ENCODE data around the gene EEFSEC. TPM values are rescaled to one million over a fixed set of nuclear protein-coding genes. Genes with fewer than 3 reads are reported as not detected.

EEFSEC gene
- total RNA-seq, 1 experiment from 2014 or later, result 9.5 TPM

GRCh38 chr3:128174675-128175590 is 21.7 kb downstream of the EEFSEC start:
- no peak overlapping the region for H2BK15ac ChIP-seq (ENCODE audit: low read depth, low read length)
- no peak overlapping the region for H3K18ac ChIP-seq (ENCODE audit: insufficient read length, low read depth, low read length)
- H3K23me2 ChIP-seq (ENCODE audit: insufficient read length, low read depth, low read length, poor library complexity, severe bottlenecking), result no peaks in the 10 kb centered on the region
- H3K23ac ChIP-seq (ENCODE audit: insufficient read length, low read depth, low read length), result no peak overlapping the region
- WGBS (ENCODE audit: extremely low coverage, insufficient read length, low lambda C conversion rate), result no CpG with 5 or more reads among the region's 9 CpGs
- no peak overlapping the region for H3K27ac ChIP-seq (ENCODE audit: insufficient read length, low read depth, low read length)
- TF ChIP-seq CTCF (conservative IDR thresholded peaks at IDR 0.05), result no peak
- H3K56ac ChIP-seq (ENCODE audit: insufficient read length, low read depth, low read length), result no peak overlapping the region
- H3K14ac ChIP-seq (ENCODE audit: insufficient read depth, low read length), result peak overlapping the region; percentile 53; the same call in 1 of the 2 replicates
- no peaks in the 10 kb centered on the region for H3K27me3 ChIP-seq (ENCODE audit: insufficient read depth, low read length)
- peaks cover 41 to 50% of the 10 kb centered on the region in 2 experiments for H3K4me1 Mint-ChIP-seq
- H4K8ac ChIP-seq (replicated peaks; ENCODE audit: insufficient read length, low read depth, low read length), result no peak overlapping the region
- no peak overlapping the region for H4K5ac ChIP-seq (ENCODE audit: insufficient read length, low read depth, low read length)
- no peak overlapping the region for H3K4me3 Mint-ChIP-seq
- no peak overlapping the region for H2BK120ac ChIP-seq (ENCODE audit: low read depth, low read length, poor library complexity, severe bottlenecking)
- no peak overlapping the region for H3K9ac ChIP-seq (ENCODE audit: extremely low read depth, insufficient read length, low read length)
- no peak overlapping the region for H2AFZ ChIP-seq (ENCODE audit: low read length)
- no peaks in the 10 kb centered on the region for H4K20me1 ChIP-seq (ENCODE audit: control insufficient read depth, insufficient read depth, insufficient read length)
- H2BK20ac ChIP-seq (ENCODE audit: low read depth, low read length, poor library complexity, severe bottlenecking), result no peak overlapping the region
- no peak overlapping the region for H2AK5ac ChIP-seq (ENCODE audit: insufficient read length, low read length)
- H3K4me2 ChIP-seq (ENCODE audit: insufficient read depth, insufficient read length, low read length), result no peak overlapping the region
- no peak for DNase-seq
- H3K4me1 ChIP-seq (ENCODE audit: insufficient read depth, low read length), result peaks cover 4% of the 10 kb centered on the region; the same call in 1 of the 2 replicates
- H3K9me3 ChIP-seq (ENCODE audit: control insufficient read depth, low read depth, low read length), result no peaks in the 10 kb centered on the region
- no peak overlapping the region for H4K91ac ChIP-seq (ENCODE audit: insufficient read length, low read depth, low read length)
- H3T11ph ChIP-seq (ENCODE audit: low read length), result no peak overlapping the region
- no peaks in the 10 kb centered on the region for H3K79me1 ChIP-seq (ENCODE audit: insufficient read depth, low read depth, low read length, poor library complexity, severe bottlenecking)
- no peaks in the 10 kb centered on the region; a peak in 1 of 5 replicates for H3K9me3 Mint-ChIP-seq
- H3K79me2 ChIP-seq (ENCODE audit: insufficient read depth, low read length), result no peaks in the 10 kb centered on the region
- no peak overlapping the region for H2BK12ac ChIP-seq (ENCODE audit: insufficient read length, low read depth, low read length)
- no peaks in the 10 kb centered on the region for H3K27me3 Mint-ChIP-seq (ENCODE audit: low read depth)
- no peak overlapping the region; the same call in 1 of the 2 replicates for H3K4ac ChIP-seq (ENCODE audit: low read depth, low read length)
- H2BK5ac ChIP-seq (ENCODE audit: insufficient read length, low read length), result no peak overlapping the region
- peak overlapping the region; percentile 35 to 86 (median 56); a peak in 4 of 7 replicates for H3K27ac Mint-ChIP-seq
- no peaks in the 10 kb centered on the region; a peak in 1 of 7 replicates for H3K36me3 Mint-ChIP-seq (ENCODE audit: insufficient read depth in 1 of 3, low read depth in 3 of 3)
